Uterus (tissue), 2 donors: ENCODE data around the gene MRPL48.

Source experiments
- POLR2A ChIP-seq, 2 donors: fragments of 450-650 bp; IDR thresholded peaks; one replicate each; pipeline ENCODE4 v1.6.1; 2016; ENCODE audit warnings: antibody characterized with exemption in 2 of 2, mild to moderate bottlenecking in 1 of 2, moderate library complexity in 1 of 2
- TF ChIP-seq, protein P1 (sequence below), 4 experiments: fragments of 200-600 bp in 2 of 4; fragments of 450-650 bp in 2 of 4; sonication (generic) in 2 of 4; IDR thresholded peaks; one replicate each; pipeline ENCODE4 v1.5.1; 2016 to 2019; ENCODE audit warnings: antibody characterized with exemption in 4 of 4, mild to moderate bottlenecking in 2 of 4, moderate library complexity in 1 of 4

DNA sequence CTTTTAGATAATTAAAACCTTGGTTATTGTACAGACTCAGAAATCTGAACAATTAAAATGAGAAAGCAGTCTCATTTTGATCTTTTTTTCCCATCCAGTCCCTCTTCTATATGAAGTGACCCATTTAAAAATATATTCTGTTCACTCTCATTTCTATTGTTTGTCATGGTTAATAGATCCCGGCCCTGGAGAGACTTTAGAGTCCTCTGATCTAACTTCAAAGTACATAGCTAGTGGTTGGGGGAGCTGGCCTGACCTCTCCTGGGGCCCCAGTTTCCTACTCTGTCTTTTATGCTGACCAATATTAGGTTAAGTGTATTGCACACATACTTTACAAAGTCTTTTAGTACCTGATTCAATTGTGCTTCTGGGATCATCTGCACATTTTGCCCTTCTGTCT, 13.5 kb downstream of the MRPL48 start:
- TF ChIP-seq, protein P1, sequence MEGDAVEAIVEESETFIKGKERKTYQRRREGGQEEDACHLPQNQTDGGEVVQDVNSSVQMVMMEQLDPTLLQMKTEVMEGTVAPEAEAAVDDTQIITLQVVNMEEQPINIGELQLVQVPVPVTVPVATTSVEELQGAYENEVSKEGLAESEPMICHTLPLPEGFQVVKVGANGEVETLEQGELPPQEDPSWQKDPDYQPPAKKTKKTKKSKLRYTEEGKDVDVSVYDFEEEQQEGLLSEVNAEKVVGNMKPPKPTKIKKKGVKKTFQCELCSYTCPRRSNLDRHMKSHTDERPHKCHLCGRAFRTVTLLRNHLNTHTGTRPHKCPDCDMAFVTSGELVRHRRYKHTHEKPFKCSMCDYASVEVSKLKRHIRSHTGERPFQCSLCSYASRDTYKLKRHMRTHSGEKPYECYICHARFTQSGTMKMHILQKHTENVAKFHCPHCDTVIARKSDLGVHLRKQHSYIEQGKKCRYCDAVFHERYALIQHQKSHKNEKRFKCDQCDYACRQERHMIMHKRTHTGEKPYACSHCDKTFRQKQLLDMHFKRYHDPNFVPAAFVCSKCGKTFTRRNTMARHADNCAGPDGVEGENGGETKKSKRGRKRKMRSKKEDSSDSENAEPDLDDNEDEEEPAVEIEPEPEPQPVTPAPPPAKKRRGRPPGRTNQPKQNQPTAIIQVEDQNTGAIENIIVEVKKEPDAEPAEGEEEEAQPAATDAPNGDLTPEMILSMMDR (IDR thresholded peaks at IDR 0.05) = no peak
- TF ChIP-seq POLR2A (IDR thresholded peaks at IDR 0.05) = no peak
